Ishikawa (cell line): ENCODE measurements around the gene DDAH1.

ENCODE experiments used
- CEBPB ChIP-seq: IDR thresholded peaks from 2 replicates; pipeline ENCODE4 v1.6.1; 2012
- CREB1 ChIP-seq: IDR thresholded peaks from 2 replicates; pipeline ENCODE4 v1.6.1; 2012; ENCODE audit warnings: low read depth
- EGR1 ChIP-seq: IDR thresholded peaks from 2 replicates; pipeline ENCODE4 v1.6.1; 2012
- EP300 ChIP-seq: IDR thresholded peaks from 2 replicates; pipeline ENCODE4 v1.6.1; 2012; ENCODE audit warnings: borderline replicate concordance
- FOXM1 ChIP-seq: IDR thresholded peaks from 2 replicates; pipeline ENCODE4 v1.6.1; 2012; ENCODE audit warnings: low read depth, borderline replicate concordance
- NFIC ChIP-seq: IDR thresholded peaks from 2 replicates; pipeline ENCODE4 v1.6.1; 2012
- RAD21 ChIP-seq: IDR thresholded peaks from 2 replicates; pipeline ENCODE4 v1.6.1; 2012; ENCODE audit warnings: low read depth
- REST ChIP-seq: IDR thresholded peaks from 2 replicates; pipeline ENCODE4 v1.6.1; 2012; ENCODE audit warnings: low read depth, mild to moderate bottlenecking
- TAF1 ChIP-seq: IDR thresholded peaks from 2 replicates; pipeline ENCODE4 v1.6.1; 2012; ENCODE audit warnings: low read depth, mild to moderate bottlenecking
- TCF12 ChIP-seq: IDR thresholded peaks from 2 replicates; pipeline ENCODE4 v1.6.1; 2012; ENCODE audit warnings: low read depth
- TEAD4 ChIP-seq: IDR thresholded peaks from 2 replicates; pipeline ENCODE4 v1.6.1; 2012
- USF1 ChIP-seq: IDR thresholded peaks from 2 replicates; pipeline ENCODE4 v1.6.1; 2012
- YY1 ChIP-seq: IDR thresholded peaks from 2 replicates; pipeline ENCODE4 v1.6.1; 2012; ENCODE audit warnings: low read depth
- ZBTB7A ChIP-seq: IDR thresholded peaks from 2 replicates; pipeline ENCODE4 v1.6.1; 2012; ENCODE audit warnings: low read depth
- TF ChIP-seq, protein P1 (sequence below): IDR thresholded peaks from 2 replicates; pipeline ENCODE4 v1.6.1; 2012

The DDAH1 gene

GRCh38 chr1:85321237-85321964, 143.6 kb downstream of the DDAH1 start:
- no peak for TF ChIP-seq RAD21
- no peak for TF ChIP-seq FOXM1
- no peak for TF ChIP-seq EGR1
- no peak for TF ChIP-seq TAF1
- TF ChIP-seq CEBPB: no peak
- TF ChIP-seq TCF12: no peak
- TF ChIP-seq EP300: no peak
- no peak for TF ChIP-seq YY1
- TF ChIP-seq USF1: no peak
- TF ChIP-seq, protein P1, sequence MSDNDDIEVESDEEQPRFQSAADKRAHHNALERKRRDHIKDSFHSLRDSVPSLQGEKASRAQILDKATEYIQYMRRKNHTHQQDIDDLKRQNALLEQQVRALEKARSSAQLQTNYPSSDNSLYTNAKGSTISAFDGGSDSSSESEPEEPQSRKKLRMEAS: no peak
- no peak for TF ChIP-seq ZBTB7A
- TF ChIP-seq REST: no peak
- no peak for TF ChIP-seq TEAD4
- TF ChIP-seq NFIC: no peak
- no peak for TF ChIP-seq CREB1

GRCh38 chr1:85320371-85321131, 144.4 kb downstream of the DDAH1 start:
- TF ChIP-seq EP300 (peak; percentile 17; the same call in 1 of the 2 replicates), TCF12 (no peak), TEAD4 (peak; percentile 66)

GRCh38 chr1:85319931-85320330, 145.0 kb downstream of the DDAH1 start:
- TF ChIP-seq CEBPB: no peak
- TF ChIP-seq FOXM1: no peak
- no peak for TF ChIP-seq TCF12
- no peak for TF ChIP-seq YY1
- no peak for TF ChIP-seq USF1
- TF ChIP-seq TAF1: no peak
- TF ChIP-seq CREB1: no peak
- TF ChIP-seq EGR1: no peak
- no peak for TF ChIP-seq RAD21

- no peak for TF ChIP-seq EP300
- no peak for TF ChIP-seq ZBTB7A
- TF ChIP-seq EGR1: no peak
- no peak for TF ChIP-seq CREB1
- TF ChIP-seq FOXM1: no peak
- TF ChIP-seq, protein P1: no peak
- TF ChIP-seq TCF12: no peak
- no peak for TF ChIP-seq TEAD4
- TF ChIP-seq TAF1: no peak
- no peak for TF ChIP-seq USF1
- TF ChIP-seq REST: no peak
These were observed 145.5 kb downstream of the DDAH1 start for GRCh38 chr1:85319491-85319890.

DNA sequence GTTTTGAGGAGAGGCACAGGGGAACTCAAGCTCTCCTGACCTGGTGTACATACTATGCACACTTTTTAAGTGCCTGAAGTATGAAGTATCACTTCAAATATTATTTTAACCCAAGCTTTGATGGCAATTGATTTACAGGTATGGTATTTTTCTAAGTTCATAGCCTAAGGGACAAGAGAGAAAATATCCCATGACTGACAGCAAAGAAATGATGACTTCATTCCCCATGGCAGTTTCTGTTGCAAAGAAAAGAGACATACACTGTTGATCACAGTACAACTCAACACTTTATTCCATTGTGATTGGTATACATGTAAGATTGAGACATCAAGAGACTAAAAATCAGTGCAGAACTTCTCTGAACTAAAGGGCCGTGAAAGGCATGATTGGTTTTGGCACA, 146.7 kb downstream of the DDAH1 start:
- TF ChIP-seq CREB1: no peak
- TF ChIP-seq ZBTB7A: no peak
- TF ChIP-seq TEAD4: no peak
- no peak for TF ChIP-seq EGR1
- TF ChIP-seq REST: no peak
- no peak for TF ChIP-seq CEBPB
- no peak for TF ChIP-seq RAD21
- TF ChIP-seq TAF1: no peak
- TF ChIP-seq TCF12: no peak
